ENCODE measurements around the gene KRTAP1-3.
"Not testable (repeated sequence)": the region's sequence is repeated elsewhere in the genome, so short reads cannot be mapped to it uniquely, and the experiment has no call there.

DNA sequence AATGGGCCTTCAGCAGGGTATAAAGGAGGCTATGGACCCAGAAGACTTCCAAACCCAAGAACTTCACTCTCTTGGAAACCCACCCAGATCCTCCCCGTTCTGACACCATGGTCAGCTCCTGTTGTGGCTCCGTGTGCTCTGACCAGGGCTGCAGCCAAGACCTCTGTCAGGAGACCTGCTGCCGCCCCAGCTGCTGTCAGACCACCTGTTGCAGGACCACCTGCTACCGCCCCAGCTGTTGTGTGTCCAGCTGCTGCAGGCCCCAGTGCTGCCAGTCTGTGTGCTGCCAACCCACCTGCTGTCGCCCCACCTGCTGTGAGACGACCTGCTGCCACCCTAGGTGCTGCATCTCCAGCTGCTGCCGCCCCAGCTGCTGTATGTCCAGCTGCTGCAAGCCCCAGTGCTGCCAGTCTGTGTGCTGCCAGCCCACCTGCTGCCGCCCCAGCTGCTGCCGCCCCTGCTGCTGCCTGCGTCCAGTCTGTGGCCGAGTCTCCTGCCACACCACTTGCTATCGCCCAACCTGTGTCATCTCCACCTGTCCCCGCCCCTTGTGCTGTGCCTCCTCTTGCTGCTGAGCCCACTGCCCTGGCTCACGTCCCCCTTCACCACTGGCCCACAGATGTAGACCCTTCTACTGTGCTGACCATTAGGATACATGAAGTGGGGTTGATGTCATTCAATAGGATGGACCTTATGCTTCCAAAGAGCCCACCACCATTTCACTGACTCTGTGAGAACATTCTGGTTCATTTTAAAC is 49.6 kb upstream of the KRTAP1-3 start, which contains the start of gene KRTAP4-7:
- TF ChIP-seq POLR2A, CTCF (IDR thresholded peaks at IDR 0.05): not testable (repeated sequence)
